PFSK-1 (cell line): Measurements from ENCODE around the gene PRPF6.

Experiments used
- FOXP2 ChIP-seq: optimal IDR thresholded peaks from 2 replicates; pipeline ENCODE3; 2011; ENCODE audit warnings: borderline replicate concordance, control low read depth, inconsistent platforms; ENCODE audit not compliant: insufficient read depth; ENCODE audit errors: extremely low read length, extremely low read depth
- POLR2AphosphoS5 ChIP-seq: IDR thresholded peaks from 2 replicates; pipeline ENCODE4 v1.6.1; 2012; ENCODE audit warnings: low read depth, mild to moderate bottlenecking, control low read depth, low read length, moderate library complexity
- REST ChIP-seq, 2 experiments: IDR thresholded peaks; 2 replicates each; pipeline versions ENCODE4 v1.6.1 to v1.8.0; 2011 to 2012; ENCODE audit warnings: low read depth in 2 of 2, low read length in 2 of 2, control low read depth in 1 of 2, inconsistent platforms in 1 of 2, mild to moderate bottlenecking in 1 of 2, moderate library complexity in 1 of 2; ENCODE audit not compliant: insufficient read depth in 1 of 2
- SIN3A ChIP-seq: IDR thresholded peaks from 2 replicates; pipeline ENCODE4 v1.6.1; 2012; ENCODE audit warnings: mild to moderate bottlenecking, low read length, moderate library complexity, borderline replicate concordance; ENCODE audit not compliant: insufficient read depth
- TAF1 ChIP-seq: IDR thresholded peaks from 2 replicates; pipeline ENCODE4 v1.6.1; 2012; ENCODE audit warnings: low read length, control low read depth, borderline replicate concordance; ENCODE audit not compliant: insufficient read depth

PRPF6 gene

GRCh38 chr20:64056889-64057627 is 76.1 kb downstream of the PRPF6 start:
- TF ChIP-seq FOXP2 (no peak), POLR2AphosphoS5 (no peak)

GRCh38 chr20:64057628-64058498 is 76.9 kb downstream of the PRPF6 start:
- TF ChIP-seq POLR2AphosphoS5 (no peak), FOXP2 (peak; percentile 85)

GRCh38 chr20:64058536-64058935 is 77.6 kb downstream of the PRPF6 start:
- TF ChIP-seq SIN3A (no peak), REST (IDR thresholded peaks at IDR 0.05; ENCODE audit: insufficient read depth in 1 of 2, low read depth in 2 of 2, low read length in 2 of 2) (no peak), FOXP2 (no peak), POLR2AphosphoS5 (no peak), TAF1 (no peak)

GRCh38 chr20:64062276-64062595 is 81.3 kb downstream of the PRPF6 start:
- no peak for TF ChIP-seq TAF1
- no peak for TF ChIP-seq POLR2AphosphoS5
- TF ChIP-seq FOXP2, result no peak
- TF ChIP-seq REST (IDR thresholded peaks at IDR 0.05; ENCODE audit: insufficient read depth in 1 of 2, low read depth in 2 of 2, low read length in 2 of 2), result no peak
- no peak for TF ChIP-seq SIN3A

- TF ChIP-seq TAF1, result no peak
- peak; percentile 62; the same call in 1 of the 2 replicates for TF ChIP-seq POLR2AphosphoS5
- no peak for TF ChIP-seq REST (IDR thresholded peaks at IDR 0.05; ENCODE audit: insufficient read depth in 1 of 2, low read depth in 2 of 2, low read length in 2 of 2)
- TF ChIP-seq FOXP2, result peak; percentile 96
- TF ChIP-seq SIN3A, result no peak
Measured at GRCh38 chr20:64062596-64063388, 81.9 kb downstream of the PRPF6 start, which contains the start of gene TCEA2. TSS of gene TCEA2 (plus strand) at chr20:64063198. CDS start at chr20:64063313, 115 bp downstream.
